Stimulated activated CD8-positive, alpha-beta memory T cell treated with anti-CD3 and anti-CD28 coated beads, Interleukin-12 subunit alpha, Interleukin-12 subunit beta, amount 100 ng/mL, for 24 hours (primary cell): ENCODE results near the gene TBC1D22A.
"Not testable (repeated sequence)": the region's sequence is repeated elsewhere in the genome, so short reads cannot be mapped to it uniquely, and the experiment has no call there.

Experiments
- DNase-seq: peaks from one replicate; pipeline ENCODE4 v3.0.0-alpha.2; 2020; ENCODE audit errors: extremely low read depth

The TBC1D22A gene

DNA sequence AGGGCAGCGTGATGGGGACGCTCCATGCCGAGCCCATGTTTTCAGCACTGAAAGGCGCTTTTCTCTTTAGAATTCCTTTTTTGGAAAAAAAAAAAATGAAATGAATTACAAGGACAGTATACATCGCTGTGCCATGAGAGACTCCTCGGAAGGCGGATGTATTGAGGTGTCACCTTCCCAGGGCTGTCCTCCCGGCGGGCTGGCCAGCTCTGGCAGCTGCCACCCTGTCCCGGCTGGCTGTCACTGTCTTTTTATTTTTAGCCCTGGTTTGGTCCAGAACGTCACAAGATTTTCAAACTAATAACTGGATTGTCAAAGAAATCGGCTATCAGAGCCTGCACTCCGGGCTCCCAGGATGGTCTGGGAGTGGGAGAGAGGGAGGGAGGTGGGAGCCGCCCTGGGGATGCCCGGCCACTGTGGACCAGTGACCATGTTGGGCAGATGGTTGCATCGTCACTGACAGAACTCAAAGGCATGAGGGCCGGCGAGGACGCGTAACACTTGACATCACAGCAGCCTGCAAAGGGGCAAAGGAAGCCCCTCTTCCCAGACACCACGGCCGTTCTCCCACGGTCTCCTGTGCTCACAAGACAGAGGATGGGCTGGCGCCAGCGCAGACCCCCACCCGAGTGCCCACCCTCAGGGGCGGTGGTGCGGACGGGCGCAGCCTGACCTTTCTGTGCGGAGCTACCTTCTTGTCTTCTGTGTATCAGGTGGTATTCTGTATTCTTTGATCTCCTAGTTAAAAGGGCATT is 392.9 kb downstream of the TBC1D22A start:
- no peak for DNase-seq

- DNase-seq: no peak
Observed at GRCh38 chr22:47155912-47156311, 393.5 kb downstream of the TBC1D22A start.

- no peak for DNase-seq
Observed at GRCh38 chr22:47156352-47157092, 394.1 kb downstream of the TBC1D22A start.

GRCh38 chr22:47157093-47157420 is 394.6 kb downstream of the TBC1D22A start:
- no peak for DNase-seq

DNA sequence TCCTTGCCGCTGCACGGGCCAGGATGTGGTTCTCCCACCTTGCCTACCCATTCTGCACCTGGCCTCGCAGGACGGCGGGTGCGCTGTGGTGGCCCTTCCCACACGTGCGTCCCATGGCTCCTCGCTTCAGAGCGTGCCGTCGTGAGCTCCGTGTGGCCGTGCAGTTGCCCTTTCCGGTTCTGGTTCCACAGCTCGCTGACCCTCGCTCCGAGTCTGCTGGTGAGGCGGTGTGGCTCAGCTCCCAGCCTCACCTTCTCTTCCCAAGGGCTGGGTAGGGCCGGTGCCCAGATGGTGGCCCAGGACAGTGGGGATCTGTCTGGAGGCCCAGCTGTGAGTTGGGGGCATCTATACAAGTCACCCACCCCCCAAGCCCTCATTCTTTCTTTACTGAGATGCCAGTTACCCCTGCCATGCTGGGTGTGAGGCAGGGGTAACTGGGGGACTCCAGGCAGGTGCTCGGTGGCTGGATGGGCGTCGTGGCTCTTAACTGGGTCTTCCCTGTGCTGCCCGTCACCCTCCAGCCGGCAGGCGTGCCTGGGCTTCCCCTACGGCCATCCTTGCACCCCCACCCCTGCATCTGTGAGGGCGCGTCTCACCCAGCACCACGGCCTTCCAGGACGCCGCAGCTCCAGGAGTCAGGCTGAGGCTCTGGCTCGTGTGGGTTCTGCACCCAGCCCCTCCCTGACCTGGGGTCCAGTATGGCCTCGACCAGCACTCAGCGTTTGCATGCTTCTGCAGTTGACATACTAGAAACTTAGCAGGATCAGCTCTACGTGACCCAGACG is 395.2 kb downstream of the TBC1D22A start:
- no peak for DNase-seq

DNA sequence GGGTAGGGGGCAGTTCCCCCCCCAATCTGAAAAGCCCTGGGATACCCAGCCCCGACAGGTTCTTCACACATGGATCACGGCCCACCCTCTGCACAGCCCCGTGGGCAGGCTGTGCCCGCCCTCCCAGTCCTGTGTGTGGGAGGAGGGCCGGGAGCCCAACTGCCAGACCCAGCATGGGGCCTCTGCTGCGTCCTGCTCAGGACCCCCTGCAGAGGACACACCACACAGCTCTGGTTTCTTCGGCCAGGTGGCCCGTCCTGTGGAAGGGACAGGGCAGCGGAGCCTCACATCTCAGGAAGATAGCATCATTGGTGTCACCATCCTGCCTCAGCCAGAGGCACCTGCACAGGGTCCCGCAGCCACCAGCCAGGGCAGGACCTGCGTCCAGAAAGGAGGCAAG is 396.0 kb downstream of the TBC1D22A start:
- no peak for DNase-seq

DNA sequence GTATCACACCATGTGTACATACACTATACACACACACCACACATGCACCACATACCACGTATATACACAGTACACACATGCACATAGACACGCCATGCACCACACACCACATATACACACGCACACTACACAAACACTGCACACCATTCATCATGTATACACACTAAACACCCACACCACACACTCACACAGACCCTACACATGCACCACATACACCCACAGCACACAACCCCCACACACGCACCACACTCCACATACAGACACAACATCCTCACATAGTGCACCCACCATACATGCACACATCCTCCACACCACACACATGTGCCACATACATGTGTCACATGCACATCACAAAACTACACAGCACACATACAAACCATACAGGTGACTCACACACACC is 397.1 kb downstream of the TBC1D22A start:
- DNase-seq: no peak

GRCh38 chr22:47160141-47160541 is 397.7 kb downstream of the TBC1D22A start:
- DNase-seq: no peak

DNA sequence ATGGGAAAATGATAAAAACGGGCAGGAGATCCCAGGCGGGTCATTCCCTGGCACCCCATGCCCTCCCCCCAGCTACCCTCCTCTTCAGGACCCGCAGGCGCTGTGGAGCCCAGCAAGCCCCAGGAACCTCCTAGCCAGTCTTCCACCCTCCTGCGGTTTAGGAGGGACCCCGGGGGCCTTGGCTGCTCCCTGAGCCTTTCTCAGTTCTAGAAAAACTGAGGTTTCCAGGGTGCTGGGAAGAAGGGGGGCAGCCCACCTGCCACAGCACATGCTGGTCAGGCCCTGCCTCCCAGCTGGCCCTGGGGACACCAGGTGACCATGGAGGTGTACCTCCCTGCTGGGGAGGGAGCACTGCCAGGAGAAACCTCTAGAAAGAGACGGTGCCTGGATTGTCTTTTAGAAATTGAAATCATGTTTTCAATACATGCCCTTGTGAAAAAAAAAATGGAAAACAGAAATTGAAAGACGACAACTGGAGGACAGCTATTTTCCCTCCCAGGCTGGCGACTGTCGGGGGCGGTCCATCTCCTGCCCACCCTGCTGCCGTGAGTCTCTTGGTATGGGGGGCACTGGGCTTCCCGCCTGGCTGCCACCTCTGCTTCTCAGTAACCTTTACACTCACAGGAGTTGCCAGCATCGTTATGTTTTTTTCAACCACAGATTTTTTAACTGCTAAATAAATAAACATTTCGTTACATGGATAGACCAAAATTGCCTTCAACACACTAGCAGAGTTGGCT is 398.5 kb downstream of the TBC1D22A start:
- no peak for DNase-seq

DNA sequence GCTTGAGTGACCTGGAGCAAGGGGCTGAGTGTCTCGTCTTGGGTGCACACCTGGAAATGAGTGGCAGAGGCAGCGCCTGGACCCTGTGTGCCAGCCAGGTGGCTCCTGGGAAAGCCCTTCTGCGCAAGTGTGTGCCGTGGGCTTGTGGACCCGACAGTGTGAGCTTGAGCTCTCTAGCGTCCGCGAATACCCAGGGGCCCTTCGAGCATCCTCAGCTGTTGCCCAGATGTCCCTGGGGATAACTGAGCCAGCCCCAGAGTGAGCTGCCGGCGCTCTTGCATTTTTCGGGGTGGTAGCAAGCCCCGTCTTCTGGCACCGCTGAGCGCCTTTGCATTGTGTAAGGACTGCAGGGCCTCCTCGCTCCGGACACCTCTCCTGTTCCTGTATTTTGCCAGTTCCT is 399.2 kb downstream of the TBC1D22A start:
- DNase-seq: no peak

GRCh38 chr22:47162865-47163264 is 400.4 kb downstream of the TBC1D22A start:
- DNase-seq: no peak

- DNase-seq: no peak
Observed at GRCh38 chr22:47163481-47163855, 401.0 kb downstream of the TBC1D22A start.

DNA sequence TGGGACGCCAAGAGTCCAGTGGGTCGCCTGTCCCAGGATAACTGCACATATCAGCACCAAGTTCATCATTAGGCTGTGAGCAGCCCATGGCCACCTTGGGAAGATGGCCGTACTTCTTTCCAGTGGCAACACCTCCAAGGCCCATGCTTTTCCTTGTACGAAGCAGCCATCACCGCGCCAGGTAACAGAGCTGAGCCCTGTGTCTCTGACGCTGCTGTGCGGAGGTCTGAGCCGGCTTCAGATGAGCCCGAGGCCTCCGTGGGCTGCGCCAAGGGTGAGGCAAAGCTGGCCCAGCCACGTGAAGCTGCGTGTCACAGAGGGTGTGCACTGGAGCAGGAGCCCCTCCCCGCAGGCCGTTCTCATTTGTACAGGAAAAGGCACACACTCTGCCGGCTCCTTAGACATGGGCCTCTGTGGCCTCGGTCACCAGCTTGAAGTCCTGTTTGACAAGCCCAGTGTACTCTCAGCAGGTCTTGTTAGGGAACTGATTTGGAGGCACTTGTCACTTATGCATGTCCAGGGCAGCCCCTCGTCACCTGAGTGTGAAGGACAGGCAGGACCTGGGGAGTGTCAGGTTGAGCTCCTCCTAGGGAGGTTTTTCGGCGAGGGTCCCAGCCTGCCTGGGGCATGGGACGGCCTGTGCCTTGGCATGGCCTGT is 401.5 kb downstream of the TBC1D22A start:
- DNase-seq: no peak

DNA sequence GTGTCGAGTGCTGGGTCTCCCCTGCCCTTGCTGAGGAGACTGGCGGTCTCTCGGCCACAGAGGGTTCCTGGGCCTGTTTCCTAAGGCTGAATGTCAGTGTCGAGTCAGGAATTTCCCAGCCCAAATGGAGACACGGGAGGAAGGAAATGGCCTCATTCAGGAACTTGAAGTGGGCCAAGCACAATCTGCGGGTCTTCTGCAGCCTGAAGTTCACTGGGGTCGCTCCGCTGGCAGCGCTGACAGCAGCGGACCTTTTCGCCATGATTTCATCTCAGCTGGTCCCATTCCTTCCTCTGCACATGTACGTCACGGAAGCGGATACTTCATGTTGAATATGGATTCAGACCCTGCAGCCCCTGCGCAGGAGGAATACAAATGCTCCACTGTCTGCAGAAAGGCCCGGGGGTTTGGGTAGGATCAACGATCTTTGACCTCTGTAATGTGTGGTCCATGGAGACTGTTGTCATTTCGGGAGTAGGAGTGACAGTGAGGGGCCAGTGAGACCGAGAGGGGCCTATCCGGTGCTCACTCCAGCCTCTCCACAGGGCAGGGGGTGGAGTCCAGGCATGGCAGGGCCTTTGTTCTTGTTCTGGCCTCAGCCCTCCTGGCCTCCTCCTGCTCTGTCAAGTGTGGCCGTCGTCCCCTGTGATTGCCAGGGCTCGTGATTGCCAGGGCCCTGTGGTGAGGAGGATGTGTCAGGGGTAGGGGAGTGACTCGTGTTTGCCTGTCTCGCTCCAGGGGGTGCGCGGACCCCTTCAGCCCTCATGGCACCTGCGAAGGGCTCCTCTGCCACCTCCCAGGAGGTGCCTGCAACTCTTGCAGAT is 402.3 kb downstream of the TBC1D22A start:
- DNase-seq: no peak

DNA sequence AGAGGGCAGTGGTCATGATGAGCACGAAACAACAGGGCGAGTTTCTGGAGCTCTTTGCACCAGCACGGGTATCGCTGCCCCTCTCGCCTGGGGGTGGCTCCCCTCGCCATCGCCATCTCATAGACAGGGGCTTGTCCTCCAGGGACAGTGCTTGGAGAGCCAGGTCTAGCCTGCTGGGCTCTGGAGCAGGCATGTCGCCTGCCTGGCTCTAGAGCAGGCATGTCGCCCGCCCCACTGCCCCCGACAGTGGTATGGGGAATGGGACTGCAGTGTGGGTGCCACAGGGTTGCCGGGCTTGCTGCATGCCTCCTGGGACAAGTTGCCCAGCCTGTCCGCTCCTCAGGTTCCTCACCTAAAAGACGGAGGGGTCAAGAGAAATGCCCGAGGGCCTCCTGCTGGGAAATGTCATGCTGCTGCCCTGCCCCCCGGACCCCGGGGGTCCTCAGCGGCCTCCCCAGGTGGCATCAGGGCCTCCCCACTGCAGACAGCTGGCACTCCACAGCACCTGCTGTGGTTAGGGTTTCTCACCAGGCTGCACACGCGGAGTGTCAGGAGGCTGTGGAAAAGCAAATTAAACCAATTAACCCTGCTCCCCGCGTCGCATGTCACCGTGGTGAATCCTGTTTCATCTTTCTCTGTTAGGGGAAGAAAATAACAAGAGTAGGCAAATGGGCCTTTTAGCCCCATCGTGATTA is 403.0 kb downstream of the TBC1D22A start:
- DNase-seq: no peak

DNA sequence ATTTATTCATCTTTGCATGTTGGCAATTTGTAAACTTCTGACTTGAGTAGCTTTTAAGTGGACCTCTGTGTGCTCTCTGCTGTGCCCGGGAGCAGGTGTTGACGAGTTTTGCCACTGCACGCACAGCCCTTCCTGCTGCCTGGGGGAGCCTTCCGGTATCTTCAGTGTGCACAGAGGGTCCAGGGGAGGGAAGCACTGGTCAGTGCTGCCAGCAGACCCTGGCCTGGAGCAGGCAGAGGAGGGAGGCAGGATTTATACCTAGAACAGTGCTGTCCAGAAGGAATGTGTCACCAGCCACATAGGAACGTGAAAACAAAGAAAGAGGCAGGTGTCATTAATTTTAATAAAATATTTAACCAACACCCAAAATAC is 403.6 kb downstream of the TBC1D22A start:
- no peak for DNase-seq

- DNase-seq: no peak
Observed at GRCh38 chr22:47166446-47167016, 404.1 kb downstream of the TBC1D22A start.

DNA sequence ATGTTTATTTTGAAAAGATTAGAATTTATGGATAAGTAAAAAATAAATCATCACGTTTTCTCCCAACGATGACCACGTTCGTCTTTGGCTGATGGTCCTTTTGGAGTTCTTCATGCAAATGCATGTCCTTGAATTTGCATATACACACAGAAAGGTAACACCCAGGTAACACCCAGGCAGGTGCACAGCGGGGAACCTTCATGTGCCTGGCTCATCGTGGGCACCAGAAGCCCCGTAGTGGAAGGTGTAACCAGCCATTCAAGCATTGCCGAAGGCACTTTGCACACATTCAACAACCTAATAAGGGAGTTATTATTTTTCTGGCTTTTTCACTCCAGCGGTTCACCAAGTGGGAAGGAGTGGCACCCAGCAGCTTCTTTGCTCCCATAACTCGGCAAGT is 404.6 kb downstream of the TBC1D22A start:
- DNase-seq: no peak

- DNase-seq: not testable (repeated sequence)
Observed at GRCh38 chr22:47167921-47168320, 405.5 kb downstream of the TBC1D22A start.

- no peak for DNase-seq
Observed at GRCh38 chr22:47168441-47168840, 406.0 kb downstream of the TBC1D22A start.
